ENCODE results near the gene STAT3.

GRCh38 chr17:42284566-42284965, 103.7 kb downstream of the STAT3 start:
- no peak for TF ChIP-seq CTCF (conservative IDR thresholded peaks at IDR 0.05; ENCODE audit: low read depth, low read length)
- TF ChIP-seq EZH2 (IDR thresholded peaks at IDR 0.05; ENCODE audit: borderline replicate concordance, low read depth, low read length, poor library complexity, severe bottlenecking) = no peak

All from A673 (cell line).